OCI-LY1 (cell line): Measurements from ENCODE around the gene EPM2AIP1.

Experiments used
- CTCF ChIP-seq: fragments of 200-600 bp; sonication (generic), shearing (Covaris generic); IDR thresholded peaks from 2 replicates; pipeline ENCODE4 v1.5.1; 2017; ENCODE audit warnings: mild to moderate bottlenecking, antibody characterized with exemption, low read length, moderate library complexity, mixed read lengths
- EZH2 ChIP-seq: fragments of 200-600 bp; sonication (generic), shearing (Covaris generic); IDR thresholded peaks from 2 replicates; pipeline ENCODE4 v1.8.0; 2017; ENCODE audit warnings: borderline replicate concordance, mixed run types, mild to moderate bottlenecking, antibody characterized with exemption, low read length, moderate library complexity, mixed read lengths

DNA sequence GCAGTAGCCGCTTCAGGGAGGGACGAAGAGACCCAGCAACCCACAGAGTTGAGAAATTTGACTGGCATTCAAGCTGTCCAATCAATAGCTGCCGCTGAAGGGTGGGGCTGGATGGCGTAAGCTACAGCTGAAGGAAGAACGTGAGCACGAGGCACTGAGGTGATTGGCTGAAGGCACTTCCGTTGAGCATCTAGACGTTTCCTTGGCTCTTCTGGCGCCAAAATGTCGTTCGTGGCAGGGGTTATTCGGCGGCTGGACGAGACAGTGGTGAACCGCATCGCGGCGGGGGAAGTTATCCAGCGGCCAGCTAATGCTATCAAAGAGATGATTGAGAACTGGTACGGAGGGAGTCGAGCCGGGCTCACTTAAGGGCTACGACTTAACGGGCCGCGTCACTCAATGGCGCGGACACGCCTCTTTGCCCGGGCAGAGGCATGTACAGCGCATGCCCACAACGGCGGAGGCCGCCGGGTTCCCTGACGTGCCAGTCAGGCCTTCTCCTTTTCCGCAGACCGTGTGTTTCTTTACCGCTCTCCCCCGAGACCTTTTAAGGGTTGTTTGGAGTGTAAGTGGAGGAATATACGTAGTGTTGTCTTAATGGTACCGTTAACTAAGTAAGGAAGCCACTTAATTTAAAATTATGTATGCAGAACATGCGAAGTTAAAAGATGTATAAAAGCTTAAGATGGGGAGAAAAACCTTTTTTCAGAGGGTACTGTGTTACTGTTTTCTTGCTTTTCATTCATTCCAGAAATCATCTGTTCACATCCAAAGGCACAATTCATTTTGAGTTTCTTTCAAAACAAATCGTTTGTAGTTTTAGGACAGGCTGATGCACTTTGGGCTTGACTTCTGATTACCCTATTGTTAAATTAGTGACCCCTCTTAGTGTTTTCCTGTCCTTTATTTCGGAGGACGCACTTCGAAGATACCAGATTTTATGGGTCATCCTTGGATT lies 674 bp upstream of the EPM2AIP1 start, which contains the start of gene MLH1:
- TF ChIP-seq EZH2, result no peak
- no peak for TF ChIP-seq CTCF
